Mucosa of descending colon (tissue), 3 donors: Measurements from ENCODE around the gene ARHGAP4. TPM values are rescaled to one million over a fixed set of nuclear protein-coding genes. Genes with fewer than 3 reads are reported as not detected.
A peak's percentile ranks its signal among the peaks of the same experiment; 100 is the strongest.

Source experiments
- ATAC-seq: fragments of 200-7000 bp; cut with Tn5 transposase; one replicate; pipeline ENCODE4 v1.9.1; 2020; ENCODE audit warnings: mild to moderate bottlenecking, moderate library complexity
- DNase-seq, 3 donors: peaks; one replicate each; pipeline ENCODE4 v3.0.0-alpha.2; 2020
- H3K36me3 ChIP-seq: fragments of 200-600 bp; one replicate; pipeline ENCODE4 v1.8.0; 2021; ENCODE audit warnings: low read depth, mild to moderate bottlenecking
- H3K4me1 ChIP-seq: fragments of 200-600 bp; one replicate; pipeline ENCODE4 v1.8.0; 2021; ENCODE audit warnings: low read depth, mild to moderate bottlenecking
- H3K4me3 ChIP-seq: fragments of 200-600 bp; one replicate; pipeline ENCODE4 v1.8.0; 2021; ENCODE audit warnings: mild to moderate bottlenecking
- H3K9me3 ChIP-seq: fragments of 200-600 bp; one replicate; pipeline ENCODE4 v1.8.0; 2021; ENCODE audit warnings: mild to moderate bottlenecking
- intact Hi-C, 2 donors: fragments of 100-400 bp; cut with DNase I in 1 of 2; cut with micrococcal nuclease in 1 of 2; formaldehyde crosslinking; loops; one replicate each; pipeline versions ENCODE4 v1.11.0 to v1.11.1; 2022; cut with DNase I, micrococcal nuclease
- total RNA-seq, 3 donors: library from RNA; stranded (reverse); fragmentation: NEBNext Ultra II Directional in 2 of 3; extraction: Animal tissue kit (Norgen Biotek cat#: 25700) in 2 of 3; gene quantifications; one replicate each; pipeline versions ENCODE4 v1.2.1 to v1.2.4, GENCODE V29; 2021 to 2023
- TF ChIP-seq, protein P1 (sequence below): fragments of 200-600 bp; IDR thresholded peaks from one replicate; pipeline ENCODE4 v1.8.0; 2022; ENCODE audit warnings: antibody characterized with exemption, mild to moderate bottlenecking
- donor health status: DM: no; HTN: no; CAD: no; lungs with moderate emphysema.
- donor health status: DM: no; HTN: no; CAD: no.
- donor health status: DM: no; HTN: yes; CAD: no.

Gene ARHGAP4
- total RNA-seq, 3 donors from 2014 or later, result 35.0 to 47.8 (median 36.7) TPM

- ATAC-seq, result peak; percentile 71
Observed at GRCh38 chrX:153972368-153973126, 46.5 kb upstream of the ARHGAP4 start, which contains the start of gene TMEM187. Gene TMEM187 (plus strand): TSS chrX:153972754. CDS start chrX:153982063, 9,309 bp downstream.

DNA sequence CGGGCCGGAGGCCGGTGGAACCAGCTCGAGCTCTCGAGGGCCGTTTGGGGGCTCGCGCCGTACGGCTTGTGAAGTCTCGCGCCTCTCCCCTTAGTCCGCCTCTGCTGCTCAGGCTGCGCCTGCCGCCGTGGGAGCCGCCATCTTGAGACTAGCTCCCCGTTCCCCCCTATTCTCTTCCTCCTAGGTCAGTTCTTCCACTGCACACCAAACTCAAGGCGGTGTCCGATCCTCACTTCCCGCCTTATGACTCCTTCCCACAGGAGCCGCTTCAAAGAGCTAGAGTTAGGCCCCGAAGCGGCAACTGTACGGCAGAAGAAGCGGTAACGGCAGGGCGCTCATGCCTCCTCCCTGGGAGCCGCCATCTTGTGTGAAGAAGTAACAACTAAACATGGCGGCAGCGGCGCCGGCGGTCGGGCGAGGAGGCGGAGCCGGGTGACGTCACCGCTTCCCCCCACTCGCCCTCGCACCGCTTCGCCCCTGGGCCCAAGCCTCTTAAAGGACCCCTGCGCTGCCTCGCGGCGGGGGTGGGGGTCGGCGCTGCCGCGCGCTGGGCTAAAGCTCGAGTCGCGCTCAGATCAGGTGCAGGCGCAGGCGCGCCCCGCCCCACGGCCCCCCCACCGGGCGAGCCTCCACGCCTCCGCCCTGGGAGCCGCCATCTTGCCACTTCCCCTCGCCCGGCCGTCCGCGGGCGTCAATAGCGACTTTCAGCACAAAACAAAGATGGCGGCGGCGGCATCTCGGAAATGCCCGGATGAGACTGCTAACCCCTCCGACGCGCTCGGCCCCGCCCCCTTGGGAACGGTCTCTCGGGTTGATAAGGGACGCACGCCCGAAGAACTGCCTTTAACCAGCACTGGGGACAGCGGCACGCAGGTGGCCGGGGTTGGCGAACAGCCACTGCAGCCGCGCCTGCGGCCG lies 45.6 kb upstream of the ARHGAP4 start, which contains the start of gene HCFC1:
HCFC1 (minus strand) TSS at position 369 of the 918 bp plus-strand sequence. CDS start 978 bp downstream, outside the sequence.
- Histone ChIP-seq H3K9me3 (no peaks in the 10 kb centered on the region), H3K36me3 (no peaks in the 10 kb centered on the region), H3K4me3 (peak within 1 kb of the TSS; percentile 48), H3K4me1 (peaks cover 17% of the 10 kb centered on the region)
- intact Hi-C loops, result no loop called here
- TF ChIP-seq, protein P1, sequence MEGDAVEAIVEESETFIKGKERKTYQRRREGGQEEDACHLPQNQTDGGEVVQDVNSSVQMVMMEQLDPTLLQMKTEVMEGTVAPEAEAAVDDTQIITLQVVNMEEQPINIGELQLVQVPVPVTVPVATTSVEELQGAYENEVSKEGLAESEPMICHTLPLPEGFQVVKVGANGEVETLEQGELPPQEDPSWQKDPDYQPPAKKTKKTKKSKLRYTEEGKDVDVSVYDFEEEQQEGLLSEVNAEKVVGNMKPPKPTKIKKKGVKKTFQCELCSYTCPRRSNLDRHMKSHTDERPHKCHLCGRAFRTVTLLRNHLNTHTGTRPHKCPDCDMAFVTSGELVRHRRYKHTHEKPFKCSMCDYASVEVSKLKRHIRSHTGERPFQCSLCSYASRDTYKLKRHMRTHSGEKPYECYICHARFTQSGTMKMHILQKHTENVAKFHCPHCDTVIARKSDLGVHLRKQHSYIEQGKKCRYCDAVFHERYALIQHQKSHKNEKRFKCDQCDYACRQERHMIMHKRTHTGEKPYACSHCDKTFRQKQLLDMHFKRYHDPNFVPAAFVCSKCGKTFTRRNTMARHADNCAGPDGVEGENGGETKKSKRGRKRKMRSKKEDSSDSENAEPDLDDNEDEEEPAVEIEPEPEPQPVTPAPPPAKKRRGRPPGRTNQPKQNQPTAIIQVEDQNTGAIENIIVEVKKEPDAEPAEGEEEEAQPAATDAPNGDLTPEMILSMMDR, result no peak
- ATAC-seq, result peak; percentile 71
- DNase-seq, result peak; percentile 89 to 97 (median 91)

More at GRCh38 chrX:153972368-153973126, 46.5 kb upstream of the ARHGAP4 start, which contains the start of gene TMEM187:
- no peaks in the 10 kb centered on the region for H3K9me3 ChIP-seq
- DNase-seq, result peak; percentile 84 to 92 (median 88)
- peaks cover 17% of the 10 kb centered on the region for H3K4me1 ChIP-seq
- intact Hi-C loops, result no loop called here
- no peaks in the 10 kb centered on the region for H3K36me3 ChIP-seq
- H3K4me3 ChIP-seq, result peak within 1 kb of the TSS; percentile 48
- TF ChIP-seq, protein P1, result no peak

- Histone ChIP-seq H3K36me3 (no peaks in the 10 kb centered on the region), H3K4me3 (peak overlapping the region; percentile 48), H3K4me1 (peaks cover 20% of the 10 kb centered on the region), H3K9me3 (no peaks in the 10 kb centered on the region)
- intact Hi-C loops, result no loop called here
- peak; percentile 68 for ATAC-seq
- TF ChIP-seq, protein P1, result no peak
- DNase-seq, result peak; percentile 82 to 96 (median 91)
Observed at GRCh38 chrX:153971124-153971449, 45.0 kb upstream of the ARHGAP4 start.

- Histone ChIP-seq H3K36me3 (no peaks in the 10 kb centered on the region), H3K4me3 (peak overlapping the region; percentile 48), H3K9me3 (no peaks in the 10 kb centered on the region), H3K4me1 (peaks cover 21% of the 10 kb centered on the region)
- DNase-seq, result peak in 1 of 3 donors; percentile 72
- ATAC-seq, result peak; percentile 7
- TF ChIP-seq, protein P1, result no peak
- intact Hi-C loops, result no loop called here
Observed at GRCh38 chrX:153970357-153971123, 44.5 kb upstream of the ARHGAP4 start.

DNA sequence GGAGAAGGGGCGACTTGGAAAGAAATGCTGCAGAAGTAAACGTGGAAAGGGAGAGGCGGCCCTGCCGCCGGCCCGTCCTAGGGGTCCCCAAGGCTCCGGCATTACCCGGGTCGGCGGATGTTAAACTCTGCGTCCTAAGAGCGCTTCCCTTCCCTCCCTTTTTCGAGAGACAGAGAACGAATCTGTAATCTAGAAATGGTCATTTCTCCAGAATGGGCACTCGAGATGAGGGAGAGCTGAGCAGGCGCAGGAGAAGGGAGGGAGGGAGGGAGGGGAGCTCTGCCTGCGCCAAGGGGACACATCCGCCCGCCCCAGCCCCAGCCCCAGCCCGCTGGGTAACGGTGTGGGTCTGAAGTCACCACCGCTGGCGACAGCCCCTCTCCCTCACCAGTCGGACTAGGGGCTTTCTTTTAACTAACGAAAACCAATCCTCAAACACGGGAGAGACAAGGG lies 43.9 kb upstream of the ARHGAP4 start:
- TF ChIP-seq, protein P1, result no peak
- ATAC-seq (no peak), DNase-seq (peak in 1 of 3 donors; percentile 70)
- peaks cover 21% of the 10 kb centered on the region for H3K4me1 ChIP-seq
- no peaks in the 10 kb centered on the region for H3K36me3 ChIP-seq
- H3K4me3 ChIP-seq, result no peak overlapping the region
- intact Hi-C loops, result no loop called here
- no peaks in the 10 kb centered on the region for H3K9me3 ChIP-seq
